ENCODE data around the gene SYTL2. TPM values are rescaled to one million over a fixed set of nuclear protein-coding genes. Genes with fewer than 3 reads are reported as not detected.

Gene SYTL2
- total RNA-seq, 1 experiment from 2014 or later: 2.1 TPM

DNA sequence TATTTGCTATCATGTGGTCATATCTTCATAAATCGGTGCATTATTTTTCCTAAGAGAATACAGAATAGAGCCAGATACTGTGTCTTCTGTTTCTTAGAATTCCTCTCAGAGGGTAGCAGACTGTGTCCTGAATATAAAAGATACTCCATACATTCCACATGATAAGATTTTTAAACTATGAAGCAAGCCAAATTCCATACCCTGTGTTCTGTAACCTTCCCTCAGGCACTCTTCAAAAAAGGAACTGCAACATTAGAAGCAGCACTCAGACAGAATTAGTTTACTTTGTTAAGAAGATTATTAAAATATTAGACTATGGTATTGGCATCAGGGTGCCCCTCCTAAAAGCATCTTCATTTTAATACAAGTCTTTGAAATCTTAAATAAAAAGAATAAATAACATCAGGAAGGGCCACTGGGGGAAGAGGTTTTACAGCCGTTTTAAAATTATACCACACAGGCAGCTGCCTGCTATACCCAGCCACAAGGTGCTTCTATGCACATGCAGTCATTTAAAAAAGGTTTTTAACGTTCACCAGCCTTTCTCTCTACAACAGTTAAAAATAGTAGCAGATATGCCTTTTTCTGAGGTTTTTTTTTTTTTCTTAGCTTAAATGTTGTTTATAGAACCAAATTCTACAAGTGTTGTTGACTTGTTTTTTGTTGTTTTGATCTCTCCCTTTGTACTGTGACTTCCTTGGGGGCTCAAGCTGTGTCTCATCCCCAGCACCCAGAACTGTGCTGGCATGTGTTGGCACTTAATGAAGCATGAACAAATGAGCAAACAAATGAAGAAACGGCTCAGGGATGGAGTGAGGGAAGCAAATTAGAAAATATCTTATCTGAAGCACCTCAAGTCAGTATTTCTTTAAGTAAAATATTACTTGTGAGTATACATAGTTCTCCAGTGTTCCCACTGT is 70.2 kb downstream of the SYTL2 start:
- Mint-ChIP-seq H3K4me1 (ENCODE audit: insufficient read depth, unreplicated experiment) (peaks cover 9% of the 10 kb centered on the region), H3K36me3 (ENCODE audit: insufficient read depth, unreplicated experiment) (no peaks in the 10 kb centered on the region), H3K27me3 (ENCODE audit: insufficient read depth, unreplicated experiment) (no peaks in the 10 kb centered on the region), H3K9me3 (ENCODE audit: unreplicated experiment) (no peaks in the 10 kb centered on the region), H3K4me3 (ENCODE audit: unreplicated experiment) (no peak overlapping the region), H3K27ac (ENCODE audit: low read depth, unreplicated experiment) (no peak overlapping the region)
- intact Hi-C loops (cut with micrococcal nuclease): no loop called here
- TF ChIP-seq, protein P1, sequence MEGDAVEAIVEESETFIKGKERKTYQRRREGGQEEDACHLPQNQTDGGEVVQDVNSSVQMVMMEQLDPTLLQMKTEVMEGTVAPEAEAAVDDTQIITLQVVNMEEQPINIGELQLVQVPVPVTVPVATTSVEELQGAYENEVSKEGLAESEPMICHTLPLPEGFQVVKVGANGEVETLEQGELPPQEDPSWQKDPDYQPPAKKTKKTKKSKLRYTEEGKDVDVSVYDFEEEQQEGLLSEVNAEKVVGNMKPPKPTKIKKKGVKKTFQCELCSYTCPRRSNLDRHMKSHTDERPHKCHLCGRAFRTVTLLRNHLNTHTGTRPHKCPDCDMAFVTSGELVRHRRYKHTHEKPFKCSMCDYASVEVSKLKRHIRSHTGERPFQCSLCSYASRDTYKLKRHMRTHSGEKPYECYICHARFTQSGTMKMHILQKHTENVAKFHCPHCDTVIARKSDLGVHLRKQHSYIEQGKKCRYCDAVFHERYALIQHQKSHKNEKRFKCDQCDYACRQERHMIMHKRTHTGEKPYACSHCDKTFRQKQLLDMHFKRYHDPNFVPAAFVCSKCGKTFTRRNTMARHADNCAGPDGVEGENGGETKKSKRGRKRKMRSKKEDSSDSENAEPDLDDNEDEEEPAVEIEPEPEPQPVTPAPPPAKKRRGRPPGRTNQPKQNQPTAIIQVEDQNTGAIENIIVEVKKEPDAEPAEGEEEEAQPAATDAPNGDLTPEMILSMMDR (IDR thresholded peaks at IDR 0.05; ENCODE audit: unreplicated experiment): no peak
- no peak for DNase-seq (ENCODE audit: unreplicated experiment)
- ChIA-PET CTCF (interaction anchor here (1.3 kb wide), 2 partner anchors 15 to 120 kb away, joined by 3 read pairs; no protein-coding TSS in a partner anchor), POLR2A (interaction anchor here (0.6 to 1.6 kb wide), 3 partner anchors 18 to 1524 kb away, joined by 3 to 6 read pairs (median 3); no protein-coding TSS in a partner anchor)
- no TSS peak for BruUV-seq (replicated peaks)

DNA sequence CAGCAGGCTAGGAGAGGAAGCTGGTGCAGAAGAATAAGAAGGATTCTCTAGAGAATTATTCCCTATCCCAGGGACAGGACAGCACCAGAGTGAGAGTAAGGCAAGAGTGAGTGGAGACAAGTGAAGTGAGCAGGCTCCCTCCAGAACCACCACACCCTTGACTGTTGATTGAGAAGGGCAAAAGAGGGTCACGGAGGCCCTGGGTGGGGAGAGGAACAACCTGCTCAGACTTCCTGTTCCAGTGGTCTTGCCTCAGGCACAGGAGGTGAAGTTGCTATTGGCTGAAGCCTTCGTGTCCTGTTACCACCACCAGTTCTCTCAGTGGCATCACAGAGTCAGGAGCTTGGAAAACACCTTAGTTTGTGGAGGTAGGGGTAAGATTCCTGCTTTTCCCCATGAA is 73.2 kb downstream of the SYTL2 start:
- Mint-ChIP-seq H3K4me1 (ENCODE audit: insufficient read depth, unreplicated experiment) (peaks cover under 1% of the 10 kb centered on the region), H3K36me3 (ENCODE audit: insufficient read depth, unreplicated experiment) (no peaks in the 10 kb centered on the region), H3K9me3 (ENCODE audit: unreplicated experiment) (no peaks in the 10 kb centered on the region), H3K4me3 (ENCODE audit: unreplicated experiment) (no peak overlapping the region), H3K27me3 (ENCODE audit: insufficient read depth, unreplicated experiment) (no peaks in the 10 kb centered on the region), H3K27ac (ENCODE audit: low read depth, unreplicated experiment) (no peak overlapping the region)
- no TSS peak for BruUV-seq (replicated peaks)
- intact Hi-C loops (cut with micrococcal nuclease): no loop called here
- POLR2A ChIA-PET: interaction anchor here (0.9 kb wide), 1 partner anchor 9 kb away, joined by 3 read pairs; no protein-coding TSS in a partner anchor
- DNase-seq (ENCODE audit: unreplicated experiment): no peak
- CTCF ChIA-PET: interaction anchor here (0.7 to 1.0 kb wide), 2 partner anchors 9 to 11 kb away, joined by 3 to 4 read pairs; no protein-coding TSS in a partner anchor
- TF ChIP-seq, protein P1 (IDR thresholded peaks at IDR 0.05; ENCODE audit: unreplicated experiment): no peak

DNA sequence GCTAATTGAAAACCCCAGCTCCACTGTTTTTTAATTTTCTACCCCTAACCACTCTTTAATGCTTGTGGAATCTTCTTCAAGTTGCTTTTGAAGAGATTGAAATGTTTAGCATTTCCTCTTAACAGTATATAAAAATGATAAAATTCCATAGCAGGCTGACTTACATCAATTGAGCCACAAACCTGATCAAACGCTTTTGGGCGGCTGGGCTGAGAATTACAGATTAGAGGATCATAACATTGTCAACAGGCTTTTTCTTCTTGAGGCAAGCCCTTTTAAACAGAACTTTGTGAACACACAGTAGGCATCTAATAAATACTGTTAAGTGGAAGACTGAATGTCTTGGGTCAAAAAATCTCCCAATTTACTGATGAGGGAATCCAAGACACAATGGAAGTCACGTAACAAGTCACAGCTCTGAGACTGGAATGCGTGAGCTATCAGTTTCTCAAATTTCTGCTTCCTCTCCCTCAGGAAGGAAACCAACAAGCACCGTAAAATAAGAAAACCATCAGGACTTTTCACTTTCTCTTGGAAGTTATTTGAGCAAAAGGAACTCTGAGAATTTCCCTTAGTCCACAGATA is 75.0 kb downstream of the SYTL2 start:
- intact Hi-C loops (cut with micrococcal nuclease): no loop called here
- POLR2A ChIA-PET: no interaction called here
- Mint-ChIP-seq H3K27me3 (ENCODE audit: insufficient read depth, unreplicated experiment) (no peaks in the 10 kb centered on the region), H3K9me3 (ENCODE audit: unreplicated experiment) (no peaks in the 10 kb centered on the region), H3K4me3 (ENCODE audit: unreplicated experiment) (no peak overlapping the region), H3K27ac (ENCODE audit: low read depth, unreplicated experiment) (no peak overlapping the region), H3K4me1 (ENCODE audit: insufficient read depth, unreplicated experiment) (no peaks in the 10 kb centered on the region), H3K36me3 (ENCODE audit: insufficient read depth, unreplicated experiment) (no peaks in the 10 kb centered on the region)
- BruUV-seq (replicated peaks): no TSS peak
- TF ChIP-seq, protein P1 (IDR thresholded peaks at IDR 0.05; ENCODE audit: unreplicated experiment): no peak
- CTCF ChIA-PET: interaction anchor here (0.7 to 1.3 kb wide), 2 partner anchors 90 to 119 kb away, joined by 3 to 4 read pairs; partner anchors contain the start of gene CCDC83
- no peak for DNase-seq (ENCODE audit: unreplicated experiment)

DNA sequence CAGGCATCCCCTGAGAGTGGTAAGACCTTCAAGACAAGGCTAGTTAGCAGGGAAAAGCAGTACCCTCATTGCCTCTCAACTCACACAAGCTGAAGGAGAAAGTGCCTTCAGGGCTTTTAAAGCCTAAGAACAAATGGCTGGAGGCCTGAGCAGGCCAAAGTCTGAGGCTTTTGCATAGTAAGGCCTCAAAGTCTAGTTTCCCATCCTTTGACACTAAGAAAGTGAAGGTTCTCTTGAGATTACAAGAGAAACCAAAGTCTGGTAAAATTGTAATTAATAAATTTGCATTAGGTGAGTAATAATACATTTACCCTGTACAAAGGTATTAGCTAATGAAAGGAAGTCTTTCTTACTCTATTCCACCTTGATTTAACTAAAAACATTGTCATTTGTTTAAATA is 78.0 kb downstream of the SYTL2 start:
- ChIA-PET POLR2A (no interaction called here), CTCF (no interaction called here)
- TF ChIP-seq, protein P1 (IDR thresholded peaks at IDR 0.05; ENCODE audit: unreplicated experiment): no peak

More for the DNA sequence above, 78.0 kb downstream of the SYTL2 start:
- H3K27me3 Mint-ChIP-seq (ENCODE audit: insufficient read depth, unreplicated experiment): no peaks in the 10 kb centered on the region
- no peaks in the 10 kb centered on the region for H3K36me3 Mint-ChIP-seq (ENCODE audit: insufficient read depth, unreplicated experiment)
- no peak overlapping the region for H3K4me3 Mint-ChIP-seq (ENCODE audit: unreplicated experiment)
- no peaks in the 10 kb centered on the region for H3K9me3 Mint-ChIP-seq (ENCODE audit: unreplicated experiment)
- no peak for DNase-seq (ENCODE audit: unreplicated experiment)
- intact Hi-C loops (cut with micrococcal nuclease): no loop called here
- H3K4me1 Mint-ChIP-seq (ENCODE audit: insufficient read depth, unreplicated experiment): no peaks in the 10 kb centered on the region
- BruUV-seq (replicated peaks): no TSS peak
- H3K27ac Mint-ChIP-seq (ENCODE audit: low read depth, unreplicated experiment): no peak overlapping the region
